Right lobe of liver (tissue), 6 donors: ENCODE results near the gene AP4S1. TPM values are rescaled to one million over a fixed set of nuclear protein-coding genes. Genes with fewer than 3 reads are reported as not detected.

Experiments
- ATAC-seq, 4 donors: fragments of 200-7000 bp; cut with Tn5 transposase; one replicate each; pipeline ENCODE4 v1.9.1; 2020; ENCODE audit warnings: mild to moderate bottlenecking in 4 of 4, moderate library complexity in 4 of 4
- DNase-seq, 3 donors: peaks; one replicate each; pipeline ENCODE4 v3.0.0-alpha.2; 2020
- H3K27ac ChIP-seq, 3 donors: fragments of 200-600 bp; one replicate each; pipeline ENCODE4 v1.8.0; 2022
- H3K27me3 ChIP-seq, 2 donors: fragments of 200-600 bp; one replicate each; pipeline ENCODE4 v1.8.0; 2022
- H3K36me3 ChIP-seq, 4 donors: fragments of 200-600 bp; sonication (generic) in 1 of 4; one replicate each; pipeline versions ENCODE4 v1.5.1 to v1.8.0; 2017 to 2022; ENCODE audit warnings: control low read depth in 1 of 4
- H3K4me1 ChIP-seq, 4 donors: fragments of 200-600 bp; sonication (generic) in 1 of 4; one replicate each; pipeline versions ENCODE4 v1.5.1 to v1.8.0; 2017 to 2022; ENCODE audit warnings: control low read depth in 1 of 4
- H3K4me3 ChIP-seq, 3 donors: fragments of 200-600 bp; one replicate each; pipeline ENCODE4 v1.8.0; 2022
- H3K9me3 ChIP-seq, 4 donors: fragments of 200-600 bp; sonication (generic) in 1 of 4; one replicate each; pipeline versions ENCODE4 v1.5.1 to v1.8.0; 2017 to 2022; ENCODE audit warnings: control low read depth in 1 of 4
- POLR2A ChIP-seq: fragments of 450-650 bp; IDR thresholded peaks from one replicate; pipeline ENCODE4 v1.6.1; 2017; ENCODE audit warnings: antibody characterized with exemption, mild to moderate bottlenecking
- WGBS: methylation state at CpG from one replicate; pipeline ENCODE4 v1.1.6; 2018; ENCODE audit warnings: low coverage, low lambda C conversion rate; ENCODE audit not compliant: insufficient coverage; ENCODE audit errors: missing lambda C conversion rate; 5-methylcytosine and 5-hydroxymethylcytosine counted together
- intact Hi-C, 2 donors: fragments of 100-400 bp; cut with DNase I; formaldehyde crosslinking; loops; one replicate each; pipeline versions ENCODE4 v1.11.2 to v1.14.1; 2022
- total RNA-seq, 6 experiments: library from RNA; depleted of rRNA in 2 of 6; stranded (reverse); fragments of >200 nt in 2 of 6; fragmentation: NEBNext Ultra II Directional in 3 of 6; extraction: Animal tissue kit (Norgen Biotek cat#: 25700) in 3 of 6; gene quantifications; one replicate each; pipeline versions ENCODE4 v1.1.0 to v1.2.4, GENCODE V29; 2016 to 2023
- TF ChIP-seq, protein P1 (sequence below), 4 donors: fragments of 200-600 bp in 3 of 4; fragments of 450-650 bp in 1 of 4; IDR thresholded peaks; one replicate each; pipeline versions ENCODE4 v1.5.1 to v1.8.0; 2016 to 2022; ENCODE audit warnings: antibody characterized with exemption in 4 of 4, mild to moderate bottlenecking in 2 of 4
- donor health status: DM: no; HTN: yes; CAD: no.
- donor health status: DM: no; HTN: no; CAD: no.
- donor health status: DM: no; HTN: no; CAD: no.
- donor health status: DM: no; HTN: yes; CAD: no.
- donor health status: DM: no; HTN: yes; CAD: no.

The AP4S1 gene
- total RNA-seq, 6 experiments from 2014 or later, result 2.0 to 5.3 (median 2.5) TPM

GRCh38 chr14:31113794-31114193, 88.3 kb downstream of the AP4S1 start:
- H3K4me3 ChIP-seq, result no peak overlapping the region
- H3K9me3 ChIP-seq, result no peaks in the 10 kb centered on the region
- H3K4me1 ChIP-seq, result no peaks in the 10 kb centered on the region
- DNase-seq, result no peak
- H3K36me3 ChIP-seq, result peaks cover 0 to 100% (median 67%) of the 10 kb centered on the region in 4 donors
- no peak for ATAC-seq
- no peak overlapping the region for H3K27ac ChIP-seq
- no peaks in the 10 kb centered on the region for H3K27me3 ChIP-seq
- TF ChIP-seq POLR2A, result no peak
- TF ChIP-seq, protein P1, sequence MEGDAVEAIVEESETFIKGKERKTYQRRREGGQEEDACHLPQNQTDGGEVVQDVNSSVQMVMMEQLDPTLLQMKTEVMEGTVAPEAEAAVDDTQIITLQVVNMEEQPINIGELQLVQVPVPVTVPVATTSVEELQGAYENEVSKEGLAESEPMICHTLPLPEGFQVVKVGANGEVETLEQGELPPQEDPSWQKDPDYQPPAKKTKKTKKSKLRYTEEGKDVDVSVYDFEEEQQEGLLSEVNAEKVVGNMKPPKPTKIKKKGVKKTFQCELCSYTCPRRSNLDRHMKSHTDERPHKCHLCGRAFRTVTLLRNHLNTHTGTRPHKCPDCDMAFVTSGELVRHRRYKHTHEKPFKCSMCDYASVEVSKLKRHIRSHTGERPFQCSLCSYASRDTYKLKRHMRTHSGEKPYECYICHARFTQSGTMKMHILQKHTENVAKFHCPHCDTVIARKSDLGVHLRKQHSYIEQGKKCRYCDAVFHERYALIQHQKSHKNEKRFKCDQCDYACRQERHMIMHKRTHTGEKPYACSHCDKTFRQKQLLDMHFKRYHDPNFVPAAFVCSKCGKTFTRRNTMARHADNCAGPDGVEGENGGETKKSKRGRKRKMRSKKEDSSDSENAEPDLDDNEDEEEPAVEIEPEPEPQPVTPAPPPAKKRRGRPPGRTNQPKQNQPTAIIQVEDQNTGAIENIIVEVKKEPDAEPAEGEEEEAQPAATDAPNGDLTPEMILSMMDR (IDR thresholded peaks at IDR 0.05), result no peak
- intact Hi-C loops, result no loop called here
- WGBS, result 100% methylated on average over 3 of the region's 3 CpGs

DNA sequence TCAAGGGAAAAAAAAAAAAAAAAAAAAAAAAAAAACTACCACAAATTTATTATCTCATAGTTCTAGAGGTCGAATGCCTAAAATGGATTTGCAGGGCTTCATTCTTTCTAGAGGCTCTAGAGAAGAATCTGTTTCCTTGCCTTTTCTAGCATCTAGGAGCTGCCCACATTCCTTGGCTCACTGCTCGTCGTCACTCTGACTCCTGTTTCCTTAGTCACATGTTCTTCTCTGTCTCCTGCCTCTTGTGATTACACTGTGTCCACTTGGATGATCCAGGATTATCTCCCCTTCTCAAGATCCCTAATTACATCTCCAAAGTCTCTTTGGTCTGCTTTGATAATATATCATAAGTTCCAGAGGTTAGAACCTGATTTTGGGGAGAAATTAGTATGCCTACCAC, 93.4 kb downstream of the AP4S1 start:
- H3K9me3 ChIP-seq, result no peaks in the 10 kb centered on the region
- H3K27me3 ChIP-seq, result no peaks in the 10 kb centered on the region
- H3K4me3 ChIP-seq, result no peak overlapping the region
- 62% methylated on average over 2 of the region's 3 CpGs for WGBS
- DNase-seq (no peak), ATAC-seq (no peak)
- peaks cover 5 to 100% (median 66%) of the 10 kb centered on the region in 4 donors for H3K36me3 ChIP-seq
- intact Hi-C loops, result no loop called here
- H3K4me1 ChIP-seq, result no peaks in the 10 kb centered on the region
- H3K27ac ChIP-seq, result no peak overlapping the region
- TF ChIP-seq, protein P1 (IDR thresholded peaks at IDR 0.05), result no peak
- TF ChIP-seq POLR2A, result no peak

DNA sequence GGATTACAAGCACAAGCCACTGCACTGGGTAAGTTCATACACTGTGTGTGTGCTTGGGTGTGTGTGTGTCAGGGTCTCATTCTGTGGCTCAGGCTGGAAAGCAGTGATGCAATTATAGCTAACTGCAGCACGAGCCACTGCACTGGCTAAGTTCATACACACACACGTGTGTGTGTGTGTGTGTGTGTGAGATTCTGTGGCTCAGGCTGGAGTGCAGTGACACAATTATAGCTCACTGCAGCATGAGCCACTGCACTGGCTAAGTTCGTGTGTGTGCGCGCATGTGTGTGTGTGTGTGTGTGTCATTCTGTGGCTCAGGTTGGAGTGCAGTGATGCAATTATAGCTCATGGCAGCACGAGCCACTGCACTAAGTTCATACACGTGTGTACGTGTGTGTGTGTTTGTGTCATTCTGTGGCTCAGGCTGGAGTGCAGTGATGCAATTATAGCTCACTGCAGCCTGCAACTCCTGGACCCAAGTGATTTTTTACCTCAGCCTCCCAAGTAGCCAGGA, 96.7 kb downstream of the AP4S1 start:
- Histone ChIP-seq H3K9me3 (no peaks in the 10 kb centered on the region), H3K27ac (no peak overlapping the region), H3K27me3 (no peaks in the 10 kb centered on the region), H3K4me1 (no peaks in the 10 kb centered on the region), H3K36me3 (peaks cover 5 to 100% (median 58%) of the 10 kb centered on the region in 4 donors), H3K4me3 (no peak overlapping the region)
- intact Hi-C loops, result no loop called here
- 60% methylated on average over 1 of the region's 8 CpGs for WGBS
- DNase-seq (no peak), ATAC-seq (peak in 3 of 4 donors; percentile 9 to 38 (median 27))
- TF ChIP-seq, protein P1 (IDR thresholded peaks at IDR 0.05), result no peak
- TF ChIP-seq POLR2A, result no peak

DNA sequence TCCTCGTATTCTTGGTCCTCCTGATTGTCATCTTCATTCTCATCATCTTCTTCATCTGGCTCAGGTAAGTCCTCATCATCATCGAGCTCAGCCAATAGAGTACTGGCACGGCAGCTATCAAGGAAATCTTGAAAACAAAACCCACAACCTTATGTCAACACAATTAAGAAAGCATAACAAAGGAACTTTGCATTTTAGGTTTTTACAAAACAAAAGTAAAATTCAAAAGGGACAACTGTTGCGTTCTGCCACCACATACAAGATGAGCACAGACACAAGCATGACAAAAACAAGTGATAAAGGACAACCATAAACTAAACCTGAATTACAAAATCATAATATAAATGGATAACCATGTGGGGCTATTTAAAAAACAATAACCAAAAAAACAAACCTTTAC, 97.5 kb downstream of the AP4S1 start:
- DNase-seq (no peak), ATAC-seq (no peak)
- intact Hi-C loops, result no loop called here
- WGBS, result 88% methylated on average over 4 of the region's 4 CpGs
- H3K27me3 ChIP-seq, result no peaks in the 10 kb centered on the region
- no peak overlapping the region for H3K27ac ChIP-seq
- H3K36me3 ChIP-seq, result peaks cover 5 to 100% (median 54%) of the 10 kb centered on the region in 4 donors
- no peak overlapping the region for H3K4me3 ChIP-seq
- TF ChIP-seq POLR2A, result no peak
- TF ChIP-seq, protein P1 (IDR thresholded peaks at IDR 0.05), result no peak
- no peaks in the 10 kb centered on the region for H3K9me3 ChIP-seq
- H3K4me1 ChIP-seq, result peaks cover 0 to 2% (median under 1%) of the 10 kb centered on the region in 4 donors
